ENCODE data around the gene RETN.

DNA sequence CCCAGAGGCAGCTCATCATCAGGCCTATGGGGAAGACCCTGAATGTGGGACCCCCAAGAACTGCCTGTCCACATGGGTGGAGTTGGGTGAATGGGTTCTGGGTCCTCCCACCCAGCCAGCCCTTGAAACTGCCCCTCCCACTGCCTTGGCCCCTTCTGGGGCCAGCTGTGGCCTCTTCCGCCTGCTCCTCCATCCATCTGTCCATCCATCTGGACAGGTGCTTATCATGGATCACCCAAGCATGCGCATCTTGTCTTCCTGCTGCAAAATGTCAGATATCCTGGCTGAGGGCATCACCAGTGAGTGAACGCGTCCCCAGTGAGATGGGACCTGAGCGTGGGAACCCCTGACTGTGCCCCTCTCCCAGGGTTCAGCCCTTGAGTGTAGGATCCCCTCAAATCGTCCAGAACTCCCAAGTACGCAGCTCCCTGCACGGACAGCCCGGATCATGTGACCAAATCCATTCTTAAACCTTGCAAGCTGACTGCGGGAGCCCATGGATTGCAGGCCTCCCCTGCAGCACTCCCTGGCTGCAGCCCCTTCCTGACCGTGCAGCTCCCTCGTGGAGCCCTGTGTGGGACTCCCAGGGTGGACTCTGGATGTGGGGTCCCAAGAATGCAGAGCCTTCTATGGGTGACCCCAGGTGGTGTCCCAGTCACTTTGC, 29.9 kb upstream of the RETN start:
- TF ChIP-seq, protein P1, sequence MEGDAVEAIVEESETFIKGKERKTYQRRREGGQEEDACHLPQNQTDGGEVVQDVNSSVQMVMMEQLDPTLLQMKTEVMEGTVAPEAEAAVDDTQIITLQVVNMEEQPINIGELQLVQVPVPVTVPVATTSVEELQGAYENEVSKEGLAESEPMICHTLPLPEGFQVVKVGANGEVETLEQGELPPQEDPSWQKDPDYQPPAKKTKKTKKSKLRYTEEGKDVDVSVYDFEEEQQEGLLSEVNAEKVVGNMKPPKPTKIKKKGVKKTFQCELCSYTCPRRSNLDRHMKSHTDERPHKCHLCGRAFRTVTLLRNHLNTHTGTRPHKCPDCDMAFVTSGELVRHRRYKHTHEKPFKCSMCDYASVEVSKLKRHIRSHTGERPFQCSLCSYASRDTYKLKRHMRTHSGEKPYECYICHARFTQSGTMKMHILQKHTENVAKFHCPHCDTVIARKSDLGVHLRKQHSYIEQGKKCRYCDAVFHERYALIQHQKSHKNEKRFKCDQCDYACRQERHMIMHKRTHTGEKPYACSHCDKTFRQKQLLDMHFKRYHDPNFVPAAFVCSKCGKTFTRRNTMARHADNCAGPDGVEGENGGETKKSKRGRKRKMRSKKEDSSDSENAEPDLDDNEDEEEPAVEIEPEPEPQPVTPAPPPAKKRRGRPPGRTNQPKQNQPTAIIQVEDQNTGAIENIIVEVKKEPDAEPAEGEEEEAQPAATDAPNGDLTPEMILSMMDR (conservative IDR thresholded peaks at IDR 0.05; ENCODE audit: low read length), result no peak
- TF ChIP-seq EZH2phosphoT487 (IDR thresholded peaks at IDR 0.05; ENCODE audit: borderline replicate concordance), result no peak

All from Loucy (cell line).